Astrocyte of the cerebellum (primary cell): Measurements from ENCODE around the gene TBC1D13.
"Not testable (repeated sequence)": the region's sequence is repeated elsewhere in the genome, so short reads cannot be mapped to it uniquely, and the experiment has no call there.

Source experiments
- DNase-seq: peaks from one replicate; pipeline ENCODE4 v3.0.0-alpha.2; 2011; ENCODE audit warnings: low read depth
- H3K4me3 ChIP-seq: 2 replicates; pipeline ENCODE4 v1.5.1; 2011; ENCODE audit warnings: mild to moderate bottlenecking, low read depth, low read length, moderate library complexity
- CTCF ChIP-seq: IDR thresholded peaks from 2 replicates; pipeline ENCODE4 v1.5.1; 2012; ENCODE audit warnings: low read length, low read depth, moderate library complexity, mild to moderate bottlenecking; ENCODE audit errors: missing control alignments
- in situ Hi-C: cut with HindIII; loops from 2 replicates; pipeline ENCODE4 v1.10.0; 2017; ENCODE audit warnings: low sequenced_read_pairs

Gene TBC1D13

DNA sequence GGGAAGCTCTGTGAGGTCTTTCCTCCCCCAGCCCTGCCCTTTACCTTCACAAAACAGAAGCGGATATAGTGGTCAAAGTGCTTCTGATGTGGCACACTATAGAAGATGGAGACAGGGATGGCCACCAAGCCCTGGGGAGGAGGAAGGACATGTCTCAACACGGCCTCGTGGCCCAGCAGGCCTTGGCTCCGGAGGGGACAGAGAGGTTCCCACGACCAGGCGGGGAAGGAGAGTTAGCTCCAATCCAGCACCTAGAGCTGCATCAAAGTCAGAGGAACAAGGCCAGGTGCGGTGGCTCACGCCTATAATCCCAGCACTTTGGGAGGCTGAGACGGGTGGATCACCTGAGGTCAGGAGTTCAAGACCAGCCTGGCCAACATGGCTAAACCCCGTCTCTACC, 46.6 kb downstream of the TBC1D13 start:
- TF ChIP-seq CTCF, result no peak

GRCh38 chr9:128835246-128836210, 48.5 kb downstream of the TBC1D13 start:
- H3K4me3 ChIP-seq, result no peak overlapping the region
- in situ Hi-C loops, result no loop called here
- TF ChIP-seq CTCF, result no peak
- DNase-seq, result no peak

More for the DNA sequence above, 46.6 kb downstream of the TBC1D13 start:
- DNase-seq, result no peak
- in situ Hi-C loops, result no loop called here
- H3K4me3 ChIP-seq, result no peak overlapping the region

DNA sequence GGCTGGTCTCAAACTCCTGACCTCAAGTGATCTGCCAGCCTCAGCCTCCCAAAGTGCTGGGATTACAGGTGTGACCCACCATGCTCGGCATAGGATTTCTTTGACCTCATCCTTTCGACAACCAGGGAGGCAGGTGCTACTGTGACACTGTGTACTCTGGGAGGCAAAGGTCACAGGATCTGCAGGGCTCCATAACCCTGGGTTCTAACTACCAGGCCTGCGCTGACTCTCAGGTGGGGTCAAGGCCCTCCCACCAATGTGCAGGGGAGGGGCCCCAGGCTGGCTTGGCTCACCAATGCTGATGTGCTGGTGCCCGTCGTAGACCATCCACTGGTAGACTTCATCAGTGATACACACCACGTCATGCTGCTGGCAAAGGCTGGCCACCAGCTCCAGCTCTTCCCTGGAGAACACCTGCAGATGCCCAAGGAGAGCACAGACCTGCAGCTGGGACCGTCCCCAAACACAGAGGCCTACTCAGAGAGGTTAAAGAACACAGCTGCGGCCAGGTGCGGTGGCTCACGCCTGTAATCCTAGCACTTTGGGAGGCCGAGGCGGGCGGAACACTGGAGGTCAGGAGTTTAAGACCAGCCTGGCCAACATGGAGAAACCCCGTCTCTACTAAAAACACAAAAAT, 49.6 kb downstream of the TBC1D13 start:
- in situ Hi-C loops, result no loop called here
- H3K4me3 ChIP-seq, result no peak overlapping the region
- no peak for TF ChIP-seq CTCF

DNA sequence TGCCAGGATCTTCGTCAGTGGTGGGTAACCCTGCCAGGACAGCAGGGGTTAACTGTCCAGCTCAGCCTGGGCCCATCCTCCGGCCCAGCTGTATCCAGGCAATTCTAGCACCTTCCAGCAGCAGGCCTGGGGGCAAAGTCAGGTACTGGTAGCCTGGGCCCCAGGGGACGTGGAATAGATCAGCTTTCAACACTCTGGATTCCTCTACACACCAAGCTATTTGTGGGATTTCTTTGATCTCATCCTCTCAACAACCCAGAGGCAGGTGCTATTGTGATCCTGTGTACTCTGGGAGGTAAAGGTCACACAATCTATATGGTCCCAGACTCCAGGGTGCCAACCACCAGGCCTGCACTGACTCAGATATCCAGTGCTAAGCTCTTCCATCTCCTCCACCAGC, 51.3 kb downstream of the TBC1D13 start:
- no peak for TF ChIP-seq CTCF
- no peak overlapping the region for H3K4me3 ChIP-seq
- in situ Hi-C loops, result no loop called here

More for the DNA sequence above, 49.6 kb downstream of the TBC1D13 start:
- DNase-seq, result no peak

DNA sequence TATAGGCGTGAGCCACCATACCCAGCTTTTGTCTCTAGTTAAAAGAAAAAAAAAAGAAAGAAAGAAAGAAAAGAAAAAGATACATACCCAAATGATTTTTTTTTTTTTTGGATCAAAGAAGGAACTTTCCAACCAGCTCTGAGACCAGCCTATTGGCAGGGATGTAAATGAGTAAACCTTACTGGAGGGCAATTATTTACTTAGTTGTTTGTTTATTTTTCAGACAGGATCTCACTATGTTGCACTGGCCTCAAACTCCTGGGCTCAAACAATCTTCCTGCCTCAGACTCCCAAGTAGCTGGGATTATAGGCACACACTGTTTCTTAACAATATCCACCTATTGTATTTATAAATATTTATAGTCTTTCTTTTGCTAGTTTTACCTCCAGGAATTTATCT, 53.5 kb downstream of the TBC1D13 start:
- DNase-seq, result no peak
- H3K4me3 ChIP-seq, result no peak overlapping the region
- no peak for TF ChIP-seq CTCF
- in situ Hi-C loops, result no loop called here

More for the DNA sequence above, 51.3 kb downstream of the TBC1D13 start:
- DNase-seq, result no peak

DNA sequence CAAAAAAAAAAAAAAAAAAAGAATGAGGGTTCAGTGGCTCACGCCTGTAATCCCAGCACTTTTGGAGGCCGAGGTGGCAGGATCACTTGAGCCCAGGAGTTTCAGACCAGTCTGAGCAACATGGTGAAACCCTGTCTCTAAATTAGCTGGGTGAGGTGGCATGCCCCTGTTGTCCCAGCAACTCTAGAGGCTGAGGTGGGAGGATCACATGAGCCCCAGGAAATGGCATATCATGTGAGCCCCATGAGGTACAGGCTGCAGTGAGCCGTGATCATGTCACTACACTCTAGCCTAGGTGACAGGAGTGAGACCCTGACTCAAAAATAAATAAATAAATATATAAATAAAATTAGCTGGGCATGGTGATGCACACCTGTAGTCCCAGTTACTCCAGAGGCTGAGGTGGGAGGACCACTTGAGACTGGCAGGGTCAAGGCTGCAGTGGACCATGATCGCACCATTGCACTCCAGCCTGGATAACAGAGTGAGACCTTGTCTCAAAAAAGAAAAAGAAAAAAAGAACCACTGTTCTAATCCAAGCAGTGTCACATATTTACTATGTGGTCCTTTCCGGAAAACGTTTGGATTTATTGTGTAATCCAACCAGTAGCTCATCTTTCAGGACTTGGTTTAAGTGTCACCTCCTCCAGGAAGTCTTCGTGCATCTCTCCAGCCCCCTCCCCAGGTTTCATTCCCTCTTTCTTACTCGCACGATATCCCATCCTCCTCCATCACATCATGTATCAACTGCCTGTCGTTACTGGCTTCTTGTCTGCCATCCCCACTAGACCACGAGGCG, 54.8 kb downstream of the TBC1D13 start:
- no peak for DNase-seq
- no peak overlapping the region for H3K4me3 ChIP-seq
- TF ChIP-seq CTCF, result no peak
- in situ Hi-C loops, result no loop called here

DNA sequence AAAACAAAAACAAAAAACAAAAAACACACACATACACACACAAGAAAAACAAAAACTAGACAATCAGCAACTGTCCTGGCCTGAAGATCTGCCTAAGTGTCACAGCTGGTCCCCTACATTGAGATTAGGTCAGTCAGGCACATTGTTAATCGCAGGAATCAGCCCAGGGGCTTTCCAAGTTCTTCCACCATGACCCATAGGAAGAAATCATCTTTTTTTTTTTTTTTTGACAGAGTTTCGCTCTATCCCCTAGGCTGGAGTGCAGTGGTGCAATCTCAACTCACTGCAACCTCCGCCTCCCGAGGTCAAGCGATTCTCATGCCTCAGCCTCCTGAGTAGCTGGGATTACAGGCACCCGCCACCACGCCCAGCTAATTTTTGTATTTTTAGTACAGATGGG, 56.1 kb downstream of the TBC1D13 start:
- DNase-seq, H3K4me3 ChIP-seq, in situ Hi-C loops: not testable (repeated sequence)
